Renal cortex interstitium (tissue), 11 donors: ENCODE results near the gene OR2T35. TPM values are rescaled to one million over a fixed set of nuclear protein-coding genes. Genes with fewer than 3 reads are reported as not detected.

Source experiments
- DNase-seq, 11 donors: peaks; one replicate each; pipeline ENCODE4 v3.0.0-alpha.2; 2013; ENCODE audit warnings: low read depth in 9 of 11, low spot score in 4 of 11; ENCODE audit errors: extremely low read depth in 1 of 11
- polyA plus RNA-seq, 3 donors: library from polyadenylated mRNA; unstranded; fragments of 120-200 nt; gene quantifications; one replicate each; pipeline ENCODE4 v1.2.1, GENCODE V29; 2013; ENCODE audit not compliant: insufficient read length in 3 of 3

The OR2T35 gene
- polyA plus RNA-seq, 3 donors = not detected

DNA sequence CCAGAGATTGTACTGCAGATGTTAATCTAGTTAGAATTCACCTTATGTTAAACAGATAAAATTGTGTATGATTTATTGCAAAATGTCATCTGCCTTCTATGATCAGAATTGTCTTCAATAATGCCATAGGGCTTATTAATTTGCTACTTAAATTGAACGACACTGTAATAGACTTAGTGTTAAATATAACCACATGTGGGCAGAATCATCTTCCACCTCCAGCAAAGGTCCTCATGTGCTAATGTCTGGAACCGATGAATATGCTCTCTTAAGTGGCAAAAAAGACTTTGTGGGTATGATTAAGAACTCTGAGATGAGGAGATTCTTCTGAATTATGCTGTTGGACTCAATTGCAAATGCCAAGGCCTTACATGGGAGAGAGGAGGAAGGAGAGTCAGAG is 14.5 kb downstream of the OR2T35 start:
- DNase-seq = no peak

DNA sequence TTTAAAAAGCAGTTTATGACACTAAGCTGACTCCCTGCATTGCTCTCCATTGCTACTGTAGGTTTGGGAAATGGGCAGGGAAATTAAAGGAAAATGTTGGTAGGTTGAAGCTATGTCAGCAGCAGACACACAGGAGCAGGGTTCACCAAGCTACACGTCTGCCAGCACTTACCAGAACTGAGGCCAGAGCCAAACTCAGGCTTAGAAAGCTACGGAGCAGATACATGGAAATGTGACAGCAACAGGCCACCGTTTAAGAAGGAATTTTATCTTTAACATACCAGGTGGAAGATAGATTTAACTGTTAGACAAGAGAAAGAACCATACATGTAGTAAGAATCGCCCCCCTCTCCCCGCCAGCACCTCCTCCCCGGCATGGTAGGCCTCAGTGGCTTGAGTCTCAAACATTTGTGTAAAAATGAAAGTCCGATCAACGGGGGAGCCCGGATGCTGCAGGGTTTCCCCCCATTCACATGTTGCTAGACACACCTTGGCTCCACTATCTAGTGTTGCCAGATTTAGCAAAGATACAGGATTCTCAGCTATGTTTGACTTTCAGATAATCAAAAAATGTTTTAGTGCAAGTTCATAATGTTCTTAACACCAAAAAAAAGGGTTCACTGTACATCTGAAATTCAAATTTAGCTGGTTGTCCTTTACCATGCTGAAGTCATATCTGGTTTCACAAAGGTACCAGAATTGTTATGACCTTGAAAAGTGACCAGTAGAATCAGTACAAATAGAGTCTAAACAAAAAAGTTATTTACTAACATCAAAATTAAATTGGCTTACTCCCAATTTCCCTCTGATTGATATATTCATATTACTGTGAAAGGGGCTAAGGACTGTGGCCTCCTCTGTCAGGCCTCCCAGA is 16.9 kb downstream of the OR2T35 start:
- no peak for DNase-seq

- DNase-seq = no peak
Observed at GRCh38 chr1:248625971-248626370, 19.1 kb downstream of the OR2T35 start.

- no peak for DNase-seq
Observed at GRCh38 chr1:248625166-248625565, 19.9 kb downstream of the OR2T35 start.

DNA sequence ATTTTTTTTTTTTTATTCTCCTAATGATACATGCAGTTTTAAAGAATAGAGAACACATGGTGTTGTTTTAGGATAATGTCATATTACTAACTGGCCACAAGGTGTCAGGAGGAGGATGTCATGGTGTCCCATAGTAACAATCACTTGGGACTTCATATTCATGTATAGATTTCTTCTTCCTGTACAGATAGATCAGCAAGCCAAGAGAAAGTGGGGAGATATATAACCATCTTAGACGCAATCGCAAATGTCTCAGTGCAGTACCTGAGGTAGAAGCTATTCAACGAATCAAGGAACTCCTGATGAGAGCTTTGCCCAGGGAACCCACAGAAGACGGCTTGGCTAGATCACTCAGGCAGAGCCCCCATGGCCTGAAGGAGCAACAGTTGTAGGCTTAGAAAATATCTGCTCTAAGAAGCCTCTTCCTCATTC is 22.5 kb downstream of the OR2T35 start:
- peak in 4 of 11 donors; percentile 5 to 15 (median 8) for DNase-seq

GRCh38 chr1:248621770-248622169 is 23.3 kb downstream of the OR2T35 start:
- no peak for DNase-seq

DNA sequence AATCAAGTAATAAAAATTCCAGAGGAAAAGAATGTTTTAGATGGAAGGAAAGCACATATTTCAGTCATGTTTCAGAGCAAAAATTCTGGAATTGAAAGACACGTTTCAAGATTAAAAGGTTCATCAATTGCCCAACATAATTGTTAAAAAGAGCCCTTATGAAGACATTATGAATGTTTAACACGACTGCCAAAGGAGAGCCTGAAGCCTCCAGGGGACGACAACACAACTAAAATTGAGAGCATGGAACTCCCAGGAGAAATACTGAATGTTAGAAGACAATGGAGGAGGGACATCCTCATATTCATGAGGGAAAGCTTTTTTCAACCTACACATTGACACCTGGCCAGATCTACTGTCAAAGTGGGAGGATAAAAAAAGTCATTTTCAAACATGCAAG is 26.2 kb downstream of the OR2T35 start:
- peak in 4 of 11 donors; percentile 5 to 17 (median 10) for DNase-seq

- no peak for DNase-seq
Observed at GRCh38 chr1:248618119-248618518, 27.0 kb downstream of the OR2T35 start.

GRCh38 chr1:248613742-248614141 is 31.3 kb downstream of the OR2T35 start:
- DNase-seq = no peak

DNA sequence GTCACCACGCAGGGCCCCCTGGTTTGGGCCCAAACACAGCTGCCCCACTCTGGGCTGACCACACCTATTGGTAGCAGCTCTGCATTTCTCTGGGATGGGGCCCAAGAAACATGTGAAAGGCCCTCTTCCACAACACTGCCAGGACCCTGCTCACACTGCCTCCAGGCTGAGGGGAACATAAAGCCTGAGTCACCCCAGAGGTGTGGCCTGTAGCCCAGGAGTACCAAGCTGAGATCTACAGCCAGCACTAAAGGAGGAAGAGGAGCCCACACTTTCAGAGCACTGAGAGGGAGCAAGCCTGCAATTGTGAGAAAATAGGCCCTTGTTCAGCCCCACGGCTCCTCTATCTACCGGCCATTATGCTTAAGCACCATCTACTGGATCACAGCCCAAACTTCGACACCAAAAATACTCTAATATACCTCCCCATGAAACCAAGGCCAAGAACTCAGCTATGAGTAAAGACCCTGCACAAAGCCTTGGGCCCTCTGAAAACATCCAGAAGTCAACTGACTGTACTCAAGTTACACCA is 33.1 kb downstream of the OR2T35 start:
- no peak for DNase-seq

DNA sequence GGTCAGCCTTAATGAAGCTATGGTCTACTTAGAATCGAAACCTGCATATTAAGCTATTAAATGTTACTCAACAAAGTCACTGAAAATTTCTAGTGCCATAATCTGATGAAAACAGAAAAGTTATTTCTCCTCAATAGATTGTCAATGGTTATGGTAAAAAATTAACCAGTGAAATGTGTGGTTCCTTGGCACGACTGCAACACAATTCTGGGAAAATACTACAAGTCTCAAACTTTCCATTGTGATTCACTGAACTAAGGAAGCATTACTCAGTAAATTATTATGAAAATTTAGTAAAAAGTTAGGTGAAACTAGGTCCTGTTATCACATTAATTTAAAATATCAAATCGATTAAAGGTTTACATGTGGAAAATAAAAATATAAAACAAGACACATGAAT is 34.8 kb downstream of the OR2T35 start:
- DNase-seq = no peak

DNA sequence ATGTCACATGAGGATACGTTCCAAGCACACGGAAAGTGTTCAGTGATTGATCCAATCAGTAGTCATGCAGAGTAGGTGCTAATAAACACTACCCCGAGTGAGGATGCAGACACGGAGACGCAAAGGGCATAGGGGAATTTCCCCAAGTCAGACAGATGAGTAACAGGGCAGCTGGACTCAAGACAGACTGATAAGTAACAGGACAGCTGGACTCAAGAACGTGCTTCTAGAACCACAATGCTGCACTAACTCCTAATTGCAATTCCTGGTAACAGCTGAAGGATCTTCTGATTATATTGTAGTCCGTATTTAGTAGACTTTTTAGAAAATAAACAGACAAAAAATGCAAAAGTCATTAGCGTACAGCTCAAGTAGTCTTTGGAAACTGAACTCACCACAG is 45.7 kb downstream of the OR2T35 start:
- DNase-seq = no peak

- DNase-seq = no peak
Observed at GRCh38 chr1:248597589-248597988, 47.5 kb downstream of the OR2T35 start, which contains the start of gene OR2T10. Gene OR2T10, minus strand, starts transcription at chr1:248597700. Its CDS starts 3,932 bp downstream, at chr1:248593768.

- DNase-seq = no peak
Observed at GRCh38 chr1:248596615-248597014, 48.5 kb downstream of the OR2T35 start.

GRCh38 chr1:248593226-248593625 is 51.9 kb downstream of the OR2T35 start:
- DNase-seq = no peak

- no peak for DNase-seq
Observed at GRCh38 chr1:248592655-248593054, 52.4 kb downstream of the OR2T35 start.

DNA sequence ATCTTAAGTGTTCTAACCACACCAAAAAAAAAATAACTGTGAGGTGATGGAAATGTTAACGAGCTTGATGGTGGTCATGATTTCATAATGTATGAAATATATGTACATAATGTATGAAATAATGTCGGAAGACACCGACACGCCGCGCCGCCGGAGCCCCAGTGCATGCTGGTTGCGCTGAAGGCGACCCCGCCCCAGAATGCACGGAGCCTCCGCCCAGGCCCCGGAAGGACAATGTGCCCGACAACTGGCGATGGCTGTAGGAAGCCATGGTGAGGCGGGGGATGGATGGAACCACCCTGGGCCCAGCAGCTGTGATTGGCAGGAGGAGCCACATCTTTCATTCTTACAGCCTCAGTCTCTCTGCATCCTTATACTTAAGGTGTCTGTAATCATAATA is 55.0 kb downstream of the OR2T35 start:
- no peak for DNase-seq

GRCh38 chr1:248589334-248589733 is 55.7 kb downstream of the OR2T35 start:
- no peak for DNase-seq
